ENCODE measurements around the gene EIF5. TPM values are rescaled to one million over a fixed set of nuclear protein-coding genes. Genes with fewer than 3 reads are reported as not detected.

The EIF5 gene
- total and polyA plus RNA-seq, 2 of the 4 experiments (the other 2 are of a cell fraction) = 181 to 241 TPM

DNA sequence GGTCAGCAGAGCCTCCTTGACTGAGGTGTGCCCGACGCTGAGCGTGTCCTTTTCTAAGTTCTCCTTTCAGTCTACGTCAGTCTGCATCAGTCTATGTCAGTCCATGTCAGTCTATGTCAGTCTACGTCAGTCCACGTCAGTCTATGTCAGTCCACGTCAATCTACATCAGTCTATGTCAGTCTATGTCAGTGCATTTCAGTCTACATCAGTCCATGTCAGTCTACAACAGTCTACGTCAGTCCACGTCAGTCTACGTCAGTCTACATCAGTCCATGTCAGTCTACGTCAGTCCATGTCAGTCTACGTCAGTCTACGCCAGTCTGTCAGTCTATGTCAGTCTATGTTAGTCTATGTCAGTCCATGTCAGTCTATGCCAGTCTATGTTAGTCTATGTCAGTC, 15.9 kb downstream of the EIF5 start:
- peak overlapping the region; percentile 71 for H3K4ac ChIP-seq (ENCODE audit: low read depth, low read length)
- peaks cover 2% of the 10 kb centered on the region for H3K36me3 ChIP-seq (ENCODE audit: control insufficient read depth, insufficient read depth, low read length)
- no peaks in the 10 kb centered on the region for H3K27me3 ChIP-seq (ENCODE audit: control insufficient read depth, insufficient read depth, low read length)
- TF ChIP-seq MXI1 (IDR thresholded peaks at IDR 0.05; ENCODE audit: borderline replicate concordance, low read depth, low read length) (no peak), NFE2L2 (IDR thresholded peaks at IDR 0.05; ENCODE audit: low read depth, low read length) (no peak), FOS (IDR thresholded peaks at IDR 0.05; ENCODE audit: low read depth, low read length) (no peak), BHLHE40 (IDR thresholded peaks at IDR 0.05; ENCODE audit: low read depth, low read length) (no peak), SMC3 (IDR thresholded peaks at IDR 0.05; ENCODE audit: low read depth, low read length) (no peak)
- no peaks in the 10 kb centered on the region; the same call in 1 of the 2 replicates for H3K4me1 ChIP-seq (ENCODE audit: control insufficient read depth, insufficient read depth, low read length)
- no peak overlapping the region for H3K9ac ChIP-seq (ENCODE audit: low read depth, low read length)
- H4K8ac ChIP-seq (ENCODE audit: low read depth in 2 of 2, low read length in 2 of 2) = no peak overlapping the region
- no peak overlapping the region for H3K4me3 ChIP-seq (ENCODE audit: insufficient read depth, low read depth, low read length)
- dilution Hi-C loops (cut with HindIII; ENCODE audit: low sequenced_read_pairs, unreplicated experiment) = no loop called here
- no peak for ATAC-seq (ENCODE audit: low read depth)
- no peak for DNase-seq
- H3K9me3 ChIP-seq (ENCODE audit: control insufficient read depth, insufficient read depth, low read length) = no peaks in the 10 kb centered on the region
- CTCF ChIA-PET = no interaction called here
- no peak overlapping the region for H3K56ac ChIP-seq (ENCODE audit: extremely low read depth, insufficient read depth, low read length)
- H3K79me1 ChIP-seq (ENCODE audit: low read depth in 1 of 2, low read length in 2 of 2) = no peaks in the 10 kb centered on the region
- no peak overlapping the region for H2BK5ac ChIP-seq (ENCODE audit: low read depth, low read length, poor library complexity, severe bottlenecking)
- in situ Hi-C loops (cut with MboI; ENCODE audit: low sequenced_read_pairs) = no loop called here
- H3K27ac ChIP-seq (ENCODE audit: insufficient read depth, low read length) = no peak overlapping the region
- H2AFZ ChIP-seq (replicated peaks; ENCODE audit: low read length, poor library complexity) = peak overlapping the region; percentile 52
- H2BK15ac ChIP-seq (ENCODE audit: low read depth, low read length) = no peak overlapping the region
- H4K5ac ChIP-seq (ENCODE audit: low read depth, low read length) = no peak overlapping the region
- H3K14ac ChIP-seq (replicated peaks; ENCODE audit: low read depth, low read length) = no peak overlapping the region
- POLR2A ChIA-PET (ENCODE audit: unreplicated experiment) = no interaction called here
- H3K23ac ChIP-seq (ENCODE audit: low read depth, low read length) = no peak overlapping the region
- intact Hi-C loops (cut with micrococcal nuclease) = no loop called here
- H2AK9ac ChIP-seq (replicated peaks; ENCODE audit: low read depth, low read length, poor library complexity) = no peak overlapping the region
- no TSS peak for BruUV-seq (replicated peaks)
- H4K20me1 ChIP-seq (ENCODE audit: insufficient read depth, low read length) = no peaks in the 10 kb centered on the region
- H3K18ac ChIP-seq (ENCODE audit: low read depth, low read length) = no peak overlapping the region
- 91% methylated on average over 13 of the region's 13 CpGs; no CpG with 5 or more reads in 1 of the 2 experiments for WGBS, 2 experiments (ENCODE audit: extremely low coverage in 2 of 2, insufficient read length in 1 of 2)
- H2BK120ac ChIP-seq (ENCODE audit: low read depth, low read length) = no peak overlapping the region
- no peak overlapping the region for H2BK20ac ChIP-seq (ENCODE audit: low read depth, low read length)
- peaks cover 12% of the 10 kb centered on the region for H3K9me1 ChIP-seq (ENCODE audit: insufficient read depth, low read length)
- H3K4me2 ChIP-seq (ENCODE audit: low read depth, low read length) = no peak overlapping the region
- peak overlapping the region; percentile 57; the same call in 1 of the 2 replicates for H2AK5ac ChIP-seq (ENCODE audit: low read depth, low read length)
- no peak overlapping the region for H4K91ac ChIP-seq (ENCODE audit: insufficient read depth, low read depth, low read length)
